C1 segment of cervical spinal cord (tissue), 14 donors: ENCODE measurements around the gene SBNO2.
"Not testable (repeated sequence)": the region's sequence is repeated elsewhere in the genome, so short reads cannot be mapped to it uniquely, and the experiment has no call there.

Source experiments
- DNase-seq, 14 donors: peaks; one replicate each; lab custom pipeline; 2025; lab: John Stamatoyannopoulos, UW

SBNO2 gene

GRCh38 chr19:1210227-1210538 is 36.1 kb upstream of the SBNO2 start:
- peak in 9 of 14 donors; percentile 33 to 62 (median 51) for DNase-seq

GRCh38 chr19:1208830-1209229 is 34.8 kb upstream of the SBNO2 start:
- not testable (repeated sequence) for DNase-seq

- peak in 3 of 14 donors; percentile 53 to 67 (median 62) for DNase-seq
These were observed 32.9 kb upstream of the SBNO2 start for GRCh38 chr19:1206864-1207450.

GRCh38 chr19:1206150-1206863 is 32.2 kb upstream of the SBNO2 start:
- no peak for DNase-seq

GRCh38 chr19:1205114-1206099 is 31.3 kb upstream of the SBNO2 start, which contains the start of gene STK11:
TSS of gene STK11 (plus strand) at chr19:1205778. CDS start at chr19:1206914, 1,136 bp downstream.
- DNase-seq = peak; percentile 90 to 99 (median 96)

- not testable (repeated sequence) for DNase-seq
These were observed 26.5 kb upstream of the SBNO2 start for GRCh38 chr19:1200614-1201013.

- DNase-seq = no peak
These were observed 25.5 kb upstream of the SBNO2 start for GRCh38 chr19:1199531-1199930.

- DNase-seq = no peak
These were observed 15.4 kb upstream of the SBNO2 start for GRCh38 chr19:1189419-1189818.

- no peak for DNase-seq
These were observed 9.6 kb upstream of the SBNO2 start for GRCh38 chr19:1183543-1184172.

- no peak for DNase-seq
These were observed 8.7 kb upstream of the SBNO2 start for GRCh38 chr19:1182727-1183126.

- DNase-seq = no peak
These were observed 8.0 kb upstream of the SBNO2 start for GRCh38 chr19:1182068-1182467.

GRCh38 chr19:1181606-1182005 is 7.5 kb upstream of the SBNO2 start:
- no peak for DNase-seq

- no peak for DNase-seq
These were observed 3.5 kb upstream of the SBNO2 start for GRCh38 chr19:1177322-1178114.

GRCh38 chr19:1173159-1173844 is 766 bp downstream of the SBNO2 start:
- DNase-seq = peak in 1 of 14 donors; percentile 37

- DNase-seq = peak in 11 of 14 donors; percentile 10 to 84 (median 28)
These were observed 1.5 kb downstream of the SBNO2 start for GRCh38 chr19:1172353-1173158.

GRCh38 chr19:1171755-1172352 is 2.2 kb downstream of the SBNO2 start:
- peak in 2 of 14 donors; percentile 23 to 33 for DNase-seq

- DNase-seq = peak in 5 of 14 donors; percentile 7 to 54 (median 11)
These were observed 2.9 kb downstream of the SBNO2 start for GRCh38 chr19:1170938-1171754.
